ENCODE results near the gene PRKAG1. TPM values are rescaled to one million over a fixed set of nuclear protein-coding genes. Genes with fewer than 3 reads are reported as not detected.
A peak's percentile ranks its signal among the peaks of the same experiment; 100 is the strongest.

PRKAG1 gene
- total RNA-seq, 2 donors from 2014 or later: 27.6 to 38.1 TPM

DNA sequence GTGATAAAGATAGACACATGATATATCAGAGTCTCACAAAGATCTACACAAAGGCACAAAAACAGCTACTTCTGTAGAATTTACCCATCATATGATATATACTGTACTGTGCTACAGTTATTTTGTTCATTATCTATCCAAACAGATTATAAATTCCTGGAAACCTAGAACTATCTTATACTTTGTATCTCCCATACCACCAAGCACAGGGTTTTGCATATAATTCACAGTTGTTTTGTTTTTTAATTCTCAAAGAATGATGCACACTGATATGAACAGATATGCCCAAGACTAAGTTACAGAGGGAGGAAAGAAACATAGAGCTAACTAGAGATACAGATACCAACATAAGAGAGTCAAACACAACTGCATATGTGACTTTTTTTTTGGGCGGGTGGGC, 3.4 kb downstream of the PRKAG1 start:
- Mint-ChIP-seq H3K27ac (no peak overlapping the region), H3K36me3 (ENCODE audit: low read depth) (no peaks in the 10 kb centered on the region), H3K4me3 (no peak overlapping the region), H3K4me1 (peaks cover 19% of the 10 kb centered on the region), H3K9me3 (no peaks in the 10 kb centered on the region), H3K27me3 (ENCODE audit: insufficient read depth) (no peaks in the 10 kb centered on the region)
- no peaks in the 10 kb centered on the region for H3K9me3 ChIP-seq (ENCODE audit: control insufficient read depth, low read length)
- no peak overlapping the region for H3K27ac ChIP-seq (ENCODE audit: low read depth, low read length)
- no peak overlapping the region for H3K9ac ChIP-seq (ENCODE audit: extremely low read depth, low read length, poor library complexity, severe bottlenecking)
- TF ChIP-seq, protein P1, sequence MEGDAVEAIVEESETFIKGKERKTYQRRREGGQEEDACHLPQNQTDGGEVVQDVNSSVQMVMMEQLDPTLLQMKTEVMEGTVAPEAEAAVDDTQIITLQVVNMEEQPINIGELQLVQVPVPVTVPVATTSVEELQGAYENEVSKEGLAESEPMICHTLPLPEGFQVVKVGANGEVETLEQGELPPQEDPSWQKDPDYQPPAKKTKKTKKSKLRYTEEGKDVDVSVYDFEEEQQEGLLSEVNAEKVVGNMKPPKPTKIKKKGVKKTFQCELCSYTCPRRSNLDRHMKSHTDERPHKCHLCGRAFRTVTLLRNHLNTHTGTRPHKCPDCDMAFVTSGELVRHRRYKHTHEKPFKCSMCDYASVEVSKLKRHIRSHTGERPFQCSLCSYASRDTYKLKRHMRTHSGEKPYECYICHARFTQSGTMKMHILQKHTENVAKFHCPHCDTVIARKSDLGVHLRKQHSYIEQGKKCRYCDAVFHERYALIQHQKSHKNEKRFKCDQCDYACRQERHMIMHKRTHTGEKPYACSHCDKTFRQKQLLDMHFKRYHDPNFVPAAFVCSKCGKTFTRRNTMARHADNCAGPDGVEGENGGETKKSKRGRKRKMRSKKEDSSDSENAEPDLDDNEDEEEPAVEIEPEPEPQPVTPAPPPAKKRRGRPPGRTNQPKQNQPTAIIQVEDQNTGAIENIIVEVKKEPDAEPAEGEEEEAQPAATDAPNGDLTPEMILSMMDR (conservative IDR thresholded peaks at IDR 0.05): no peak
- H3K36me3 ChIP-seq (ENCODE audit: control insufficient read depth, insufficient read depth, low read length): no peaks in the 10 kb centered on the region
- H3K27me3 ChIP-seq (ENCODE audit: control insufficient read depth, insufficient read depth, low read length, poor library complexity, severe bottlenecking): no peaks in the 10 kb centered on the region
- H3K4me3 ChIP-seq (ENCODE audit: low read length): no peak overlapping the region
- DNase-seq: no peak
- WGBS, 2 experiments (ENCODE audit: insufficient coverage in 1 of 2, insufficient read length in 1 of 2): 92 to 97% methylated on average over 1 of the region's 1 CpG
- H3K4me1 ChIP-seq (ENCODE audit: control insufficient read depth, insufficient read depth, low read length): no peaks in the 10 kb centered on the region

DNA sequence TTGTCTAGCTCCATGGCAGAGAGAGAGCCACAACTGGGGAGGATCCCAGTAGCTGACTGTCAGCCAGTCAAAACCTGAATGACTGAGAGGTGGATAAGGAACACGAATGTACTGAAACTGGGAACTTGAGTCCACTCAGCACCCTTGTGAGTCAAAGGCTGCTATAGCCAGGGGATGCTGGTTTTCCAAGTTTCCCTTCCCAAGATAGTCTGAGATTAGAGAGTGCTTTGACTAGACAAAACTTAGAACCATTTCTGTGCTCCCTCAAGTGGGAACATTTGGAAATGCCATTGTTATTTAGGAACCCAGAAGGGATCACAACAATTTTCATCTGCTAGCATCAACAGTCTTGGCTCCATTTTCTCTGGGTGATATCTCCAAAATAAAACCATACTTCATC, 4.0 kb downstream of the PRKAG1 start:
- Mint-ChIP-seq H3K9me3 (no peaks in the 10 kb centered on the region), H3K27me3 (ENCODE audit: insufficient read depth) (no peaks in the 10 kb centered on the region), H3K4me3 (no peak overlapping the region), H3K27ac (no peak overlapping the region), H3K36me3 (ENCODE audit: low read depth) (no peaks in the 10 kb centered on the region), H3K4me1 (peaks cover 19% of the 10 kb centered on the region)
- TF ChIP-seq, protein P1 (conservative IDR thresholded peaks at IDR 0.05): peak; percentile 47
- 62 to 91% methylated on average over 1 of the region's 1 CpG for WGBS, 2 experiments (ENCODE audit: insufficient coverage in 1 of 2, insufficient read length in 1 of 2)
- Histone ChIP-seq H3K27me3 (ENCODE audit: control insufficient read depth, insufficient read depth, low read length, poor library complexity, severe bottlenecking) (no peaks in the 10 kb centered on the region), H3K9me3 (ENCODE audit: control insufficient read depth, low read length) (no peaks in the 10 kb centered on the region), H3K4me3 (ENCODE audit: low read length) (no peak overlapping the region), H3K36me3 (ENCODE audit: control insufficient read depth, insufficient read depth, low read length) (no peaks in the 10 kb centered on the region), H3K9ac (ENCODE audit: extremely low read depth, low read length, poor library complexity, severe bottlenecking) (no peak overlapping the region), H3K27ac (ENCODE audit: low read depth, low read length) (no peak overlapping the region), H3K4me1 (ENCODE audit: control insufficient read depth, insufficient read depth, low read length) (no peaks in the 10 kb centered on the region)
- DNase-seq: no peak

DNA sequence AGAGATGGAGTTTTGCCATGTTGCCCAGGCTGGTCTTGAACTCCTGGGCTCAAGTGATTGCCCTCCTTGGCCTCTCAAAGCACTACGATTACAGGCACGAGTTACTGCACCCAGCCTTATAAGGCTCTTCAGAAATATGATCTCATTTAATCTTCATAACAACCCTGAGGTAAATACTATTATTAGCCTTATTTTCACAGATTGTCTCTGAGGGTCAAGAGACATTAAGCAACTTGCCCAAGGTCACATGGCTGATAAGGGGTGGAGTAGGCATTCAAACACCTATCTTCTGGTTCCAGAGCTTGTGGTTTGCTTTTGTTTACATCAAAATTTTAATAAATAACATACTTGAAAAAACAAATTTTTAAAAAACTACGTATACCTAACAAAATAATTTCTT, 5.1 kb downstream of the PRKAG1 start:
- 96 to 100% methylated on average over 2 of the region's 3 CpGs for WGBS, 2 experiments (ENCODE audit: insufficient coverage in 1 of 2, insufficient read length in 1 of 2)
- Histone ChIP-seq H3K27ac (ENCODE audit: low read depth, low read length) (no peak overlapping the region), H3K36me3 (ENCODE audit: control insufficient read depth, insufficient read depth, low read length) (peaks cover under 1% of the 10 kb centered on the region), H3K9ac (ENCODE audit: extremely low read depth, low read length, poor library complexity, severe bottlenecking) (no peak overlapping the region), H3K4me1 (ENCODE audit: control insufficient read depth, insufficient read depth, low read length) (no peaks in the 10 kb centered on the region), H3K27me3 (ENCODE audit: control insufficient read depth, insufficient read depth, low read length, poor library complexity, severe bottlenecking) (no peaks in the 10 kb centered on the region), H3K9me3 (ENCODE audit: control insufficient read depth, low read length) (no peaks in the 10 kb centered on the region), H3K4me3 (ENCODE audit: low read length) (no peak overlapping the region)
- no peak for DNase-seq
- Mint-ChIP-seq H3K4me1 (peaks cover 20% of the 10 kb centered on the region), H3K36me3 (ENCODE audit: low read depth) (no peaks in the 10 kb centered on the region), H3K27me3 (ENCODE audit: insufficient read depth) (no peaks in the 10 kb centered on the region), H3K9me3 (no peaks in the 10 kb centered on the region), H3K4me3 (no peak overlapping the region), H3K27ac (no peak overlapping the region)
- TF ChIP-seq, protein P1 (conservative IDR thresholded peaks at IDR 0.05): no peak
